Activated T-cell treated with anti-CD3 and anti-CD28 coated beads, Interleukin-2, amount 50 U/mL, for 4 hours (primary cell): Measurements from ENCODE around the gene TARBP1. TPM values are rescaled to one million over a fixed set of nuclear protein-coding genes. Genes with fewer than 3 reads are reported as not detected.
"Not testable (repeated sequence)": the region's sequence is repeated elsewhere in the genome, so short reads cannot be mapped to it uniquely, and the experiment has no call there.

Experiments used
- ATAC-seq, 2 donors: fragments of 200-7000 bp; cut with Tn5 transposase; one replicate each; pipeline ENCODE4 v1.10.0; 2021
- DNase-seq: peaks from one replicate; pipeline ENCODE4 v3.0.0-alpha.2; 2020
- H3K27me3 Mint-ChIP-seq: one replicate; pipeline ENCODE4 v1.8.0; 2021; ENCODE audit warnings: low read depth, mixed read lengths
- H3K36me3 Mint-ChIP-seq: one replicate; pipeline ENCODE4 v1.8.0; 2022; ENCODE audit warnings: mixed read lengths; ENCODE audit not compliant: insufficient read depth
- H3K4me1 Mint-ChIP-seq: one replicate; pipeline ENCODE4 v1.8.0; 2021; ENCODE audit warnings: low read depth, mixed read lengths
- H3K4me3 Mint-ChIP-seq: one replicate; pipeline ENCODE4 v1.8.0; 2021; ENCODE audit warnings: mild to moderate bottlenecking, moderate library complexity, mixed read lengths
- H3K9me3 Mint-ChIP-seq: one replicate; pipeline ENCODE4 v1.8.0; 2021; ENCODE audit warnings: mixed read lengths
- total RNA-seq, 3 donors: library from RNA; stranded (reverse); gene quantifications; one replicate each; pipeline ENCODE4 v1.2.1, GENCODE V29; 2021

The TARBP1 gene
- total RNA-seq, 3 donors from 2014 or later, result 27.6 to 38.0 (median 33.5) TPM

GRCh38 chr1:234408757-234409156, 70.2 kb downstream of the TARBP1 start:
- H3K9me3 Mint-ChIP-seq, result no peaks in the 10 kb centered on the region
- peaks cover 10% of the 10 kb centered on the region for H3K36me3 Mint-ChIP-seq
- peaks cover 43% of the 10 kb centered on the region for H3K4me1 Mint-ChIP-seq
- no peaks in the 10 kb centered on the region for H3K27me3 Mint-ChIP-seq
- H3K4me3 Mint-ChIP-seq, result peak overlapping the region; percentile 68
- peak; percentile 91 to 93 for ATAC-seq
- peak; percentile 55 for DNase-seq

GRCh38 chr1:234406871-234407270, 72.1 kb downstream of the TARBP1 start:
- H3K4me3 Mint-ChIP-seq, result no peak overlapping the region
- H3K27me3 Mint-ChIP-seq, result no peaks in the 10 kb centered on the region
- ATAC-seq (no peak), DNase-seq (no peak)
- no peaks in the 10 kb centered on the region for H3K9me3 Mint-ChIP-seq
- H3K4me1 Mint-ChIP-seq, result peaks cover 53% of the 10 kb centered on the region
- H3K36me3 Mint-ChIP-seq, result peaks cover 9% of the 10 kb centered on the region

- peaks cover 2% of the 10 kb centered on the region for H3K9me3 Mint-ChIP-seq
- ATAC-seq, result no peak
- no peak for DNase-seq
- H3K27me3 Mint-ChIP-seq, result no peaks in the 10 kb centered on the region
- H3K4me1 Mint-ChIP-seq, result peaks cover 65% of the 10 kb centered on the region
- H3K36me3 Mint-ChIP-seq, result peaks cover 10% of the 10 kb centered on the region
- H3K4me3 Mint-ChIP-seq, result no peak overlapping the region
These were observed 73.3 kb downstream of the TARBP1 start for GRCh38 chr1:234405676-234406075.

GRCh38 chr1:234402939-234403338, 76.0 kb downstream of the TARBP1 start:
- DNase-seq, result no peak
- Mint-ChIP-seq H3K36me3 (peaks cover 11% of the 10 kb centered on the region), H3K4me3 (no peak overlapping the region), H3K4me1 (peaks cover 73% of the 10 kb centered on the region), H3K27me3 (no peaks in the 10 kb centered on the region), H3K9me3 (peaks cover 2% of the 10 kb centered on the region)
- no peak for ATAC-seq

- Mint-ChIP-seq H3K9me3 (peaks cover 2% of the 10 kb centered on the region), H3K36me3 (peaks cover 14% of the 10 kb centered on the region), H3K4me1 (peaks cover 69% of the 10 kb centered on the region), H3K27me3 (no peaks in the 10 kb centered on the region), H3K4me3 (peak overlapping the region; percentile 64)
- ATAC-seq (no peak), DNase-seq (no peak)
These were observed 77.3 kb downstream of the TARBP1 start for GRCh38 chr1:234401658-234402057.

GRCh38 chr1:234400773-234401172, 78.2 kb downstream of the TARBP1 start:
- ATAC-seq, result peak; percentile 19 to 53
- peak overlapping the region; percentile 64 for H3K4me3 Mint-ChIP-seq
- H3K27me3 Mint-ChIP-seq, result no peaks in the 10 kb centered on the region
- DNase-seq, result no peak
- H3K4me1 Mint-ChIP-seq, result peaks cover 66% of the 10 kb centered on the region
- H3K36me3 Mint-ChIP-seq, result peaks cover 20% of the 10 kb centered on the region
- peaks cover 2% of the 10 kb centered on the region for H3K9me3 Mint-ChIP-seq

- not testable (repeated sequence) for DNase-seq, ATAC-seq, H3K9me3 Mint-ChIP-seq, H3K27me3 Mint-ChIP-seq
- Mint-ChIP-seq H3K4me1 (peaks cover 60% of the 10 kb centered on the region), H3K4me3 (peak overlapping the region; percentile 73), H3K36me3 (peaks cover 27% of the 10 kb centered on the region)
These were observed 79.5 kb downstream of the TARBP1 start for GRCh38 chr1:234399515-234399914.

GRCh38 chr1:234398849-234399381, 80.1 kb downstream of the TARBP1 start:
- H3K27me3 Mint-ChIP-seq, result no peaks in the 10 kb centered on the region
- H3K4me3 Mint-ChIP-seq, result peak overlapping the region; percentile 73
- H3K9me3 Mint-ChIP-seq, result peaks cover 2% of the 10 kb centered on the region
- DNase-seq, result no peak
- peaks cover 27% of the 10 kb centered on the region for H3K36me3 Mint-ChIP-seq
- H3K4me1 Mint-ChIP-seq, result peaks cover 62% of the 10 kb centered on the region
- peak; percentile 80 to 81 for ATAC-seq

- peaks cover 58% of the 10 kb centered on the region for H3K4me1 Mint-ChIP-seq
These were observed 81.2 kb downstream of the TARBP1 start for GRCh38 chr1:234397732-234398131.

GRCh38 chr1:234396871-234397270, 82.1 kb downstream of the TARBP1 start:
- Mint-ChIP-seq H3K9me3 (peaks cover 2% of the 10 kb centered on the region), H3K4me3 (no peak overlapping the region), H3K4me1 (peaks cover 53% of the 10 kb centered on the region)

More at GRCh38 chr1:234397732-234398131, 81.2 kb downstream of the TARBP1 start:
- Mint-ChIP-seq H3K27me3 (no peaks in the 10 kb centered on the region), H3K4me3 (no peak overlapping the region), H3K36me3 (peaks cover 22% of the 10 kb centered on the region), H3K9me3 (peaks cover 2% of the 10 kb centered on the region)
- ATAC-seq (no peak), DNase-seq (no peak)

GRCh38 chr1:234396092-234396491, 82.9 kb downstream of the TARBP1 start:
- H3K9me3 Mint-ChIP-seq, result no peaks in the 10 kb centered on the region
- peaks cover 45% of the 10 kb centered on the region for H3K4me1 Mint-ChIP-seq
- H3K4me3 Mint-ChIP-seq, result no peak overlapping the region
- no peak for ATAC-seq
- H3K36me3 Mint-ChIP-seq, result peaks cover 25% of the 10 kb centered on the region
- no peak for DNase-seq
- no peaks in the 10 kb centered on the region for H3K27me3 Mint-ChIP-seq

More at GRCh38 chr1:234396871-234397270, 82.1 kb downstream of the TARBP1 start:
- Mint-ChIP-seq H3K27me3 (no peaks in the 10 kb centered on the region), H3K36me3 (peaks cover 22% of the 10 kb centered on the region)
- ATAC-seq (no peak), DNase-seq (no peak)

GRCh38 chr1:234395297-234395696, 83.7 kb downstream of the TARBP1 start:
- Mint-ChIP-seq H3K4me3 (no peak overlapping the region), H3K4me1 (peaks cover 37% of the 10 kb centered on the region), H3K36me3 (peaks cover 25% of the 10 kb centered on the region), H3K9me3 (no peaks in the 10 kb centered on the region), H3K27me3 (no peaks in the 10 kb centered on the region)
- ATAC-seq (no peak), DNase-seq (no peak)

- DNase-seq (no peak), ATAC-seq (no peak)
- no peak overlapping the region for H3K4me3 Mint-ChIP-seq
- peaks cover 27% of the 10 kb centered on the region for H3K36me3 Mint-ChIP-seq
- peaks cover 20% of the 10 kb centered on the region for H3K4me1 Mint-ChIP-seq
- no peaks in the 10 kb centered on the region for H3K9me3 Mint-ChIP-seq
- no peaks in the 10 kb centered on the region for H3K27me3 Mint-ChIP-seq
These were observed 85.8 kb downstream of the TARBP1 start for GRCh38 chr1:234393190-234393589.

- Mint-ChIP-seq H3K36me3 (peaks cover 29% of the 10 kb centered on the region), H3K4me1 (peaks cover 7% of the 10 kb centered on the region)
- DNase-seq, result no peak
These were observed 90.9 kb downstream of the TARBP1 start for GRCh38 chr1:234388094-234388493.

GRCh38 chr1:234386122-234386521, 92.9 kb downstream of the TARBP1 start:
- DNase-seq (no peak), ATAC-seq (peak in 1 of 2 donors; percentile 10)
- H3K4me1 Mint-ChIP-seq, result peaks cover 10% of the 10 kb centered on the region
- no peak overlapping the region for H3K4me3 Mint-ChIP-seq
- H3K9me3 Mint-ChIP-seq, result no peaks in the 10 kb centered on the region
- H3K27me3 Mint-ChIP-seq, result no peaks in the 10 kb centered on the region
- H3K36me3 Mint-ChIP-seq, result peaks cover 31% of the 10 kb centered on the region

More at GRCh38 chr1:234388094-234388493, 90.9 kb downstream of the TARBP1 start:
- no peaks in the 10 kb centered on the region for H3K27me3 Mint-ChIP-seq
- H3K9me3 Mint-ChIP-seq, result no peaks in the 10 kb centered on the region
- no peak for ATAC-seq
- H3K4me3 Mint-ChIP-seq, result no peak overlapping the region
